AML-193 (cell line): ENCODE data around the gene WDR75.

Experiments used
- DNase-seq, 2 experiments: peaks; one replicate each; lab custom pipeline; 2025; lab: John Stamatoyannopoulos, UW

Gene WDR75

GRCh38 chr2:189500456-189501160, 59.3 kb downstream of the WDR75 start:
- no peak for DNase-seq

- DNase-seq = no peak
These were observed 60.2 kb downstream of the WDR75 start for GRCh38 chr2:189501487-189501886.

GRCh38 chr2:189502714-189503113, 61.4 kb downstream of the WDR75 start:
- no peak for DNase-seq

- DNase-seq = no peak
These were observed 63.0 kb downstream of the WDR75 start for GRCh38 chr2:189504238-189504637.

GRCh38 chr2:189505492-189505891, 64.2 kb downstream of the WDR75 start:
- no peak for DNase-seq

GRCh38 chr2:189506514-189506976, 65.3 kb downstream of the WDR75 start:
- DNase-seq = no peak

DNA sequence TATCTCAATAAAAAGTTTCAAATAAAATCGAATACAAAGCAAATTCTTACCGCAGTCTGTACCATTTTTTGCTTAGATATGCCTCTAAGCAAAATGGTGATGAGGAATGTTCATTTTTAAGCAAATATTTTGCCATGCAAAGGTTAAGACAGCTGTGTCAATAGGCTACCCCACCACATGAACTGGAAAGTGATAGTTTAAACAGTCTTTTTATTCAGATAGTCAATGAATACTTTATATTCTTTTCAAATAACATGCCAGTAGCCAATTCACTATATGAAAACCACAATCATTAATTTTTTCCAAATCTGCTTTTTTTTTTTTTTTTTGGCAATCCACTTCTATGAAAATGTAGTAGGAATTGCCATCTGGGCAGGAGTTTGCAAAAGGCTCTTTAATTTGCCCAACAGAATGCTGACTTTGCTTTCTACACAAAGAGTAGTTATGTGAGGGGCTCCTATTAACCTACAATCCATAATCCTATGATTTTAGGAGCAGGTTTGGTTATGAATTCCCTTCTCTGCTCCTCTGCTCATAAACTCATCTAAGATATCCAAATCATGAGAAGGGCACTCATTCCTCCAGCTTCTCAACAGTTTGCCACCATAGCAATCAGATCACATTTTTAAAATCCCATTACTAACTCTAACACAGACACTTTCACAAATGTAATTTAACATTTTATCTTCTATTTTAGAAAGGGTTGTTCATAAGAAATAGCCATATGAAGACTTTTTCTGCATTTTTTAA, 70.1 kb downstream of the WDR75 start:
- no peak for DNase-seq

DNA sequence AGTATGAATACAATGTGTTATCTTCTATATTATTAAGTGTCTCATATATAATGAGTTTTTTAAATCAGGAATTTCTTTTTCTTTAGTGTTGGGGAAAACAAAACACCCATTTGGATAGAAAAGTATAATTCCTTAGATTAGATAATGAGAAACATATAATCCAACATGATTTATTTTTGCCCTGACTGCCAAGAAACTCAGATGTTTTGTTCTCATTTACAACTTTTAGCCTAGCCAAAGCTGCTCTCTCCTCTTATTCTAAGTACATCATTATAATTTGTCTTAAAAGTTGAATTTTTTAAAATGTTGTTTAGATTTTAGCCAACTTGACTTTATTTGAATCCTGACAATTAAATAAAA, 70.7 kb downstream of the WDR75 start:
- no peak for DNase-seq

- no peak for DNase-seq
These were observed 71.6 kb downstream of the WDR75 start for GRCh38 chr2:189512879-189513278.

GRCh38 chr2:189514104-189514503, 72.8 kb downstream of the WDR75 start:
- no peak for DNase-seq

DNA sequence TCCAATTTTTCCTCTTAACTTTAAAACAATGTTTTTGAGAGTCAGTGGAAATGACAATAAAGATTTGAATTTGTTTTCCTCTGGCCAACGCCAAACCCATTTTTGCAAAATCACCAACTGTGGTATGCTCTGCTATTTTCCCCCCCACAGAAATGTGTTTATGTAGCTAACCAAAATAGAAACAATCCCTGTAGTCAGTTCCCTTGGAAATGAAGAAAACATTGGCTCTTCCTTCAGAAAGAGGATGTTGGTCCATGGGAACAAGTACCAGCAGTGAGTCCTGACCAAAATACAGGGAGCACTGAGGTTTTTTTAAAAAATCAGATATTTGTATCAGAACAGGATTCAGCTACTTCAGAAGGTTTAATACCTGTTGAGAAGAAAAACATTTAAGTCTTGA, 74.0 kb downstream of the WDR75 start:
- DNase-seq = no peak

- DNase-seq = peak; percentile 34 to 49
These were observed 75.3 kb downstream of the WDR75 start for GRCh38 chr2:189516546-189516945.

GRCh38 chr2:189517847-189518535, 76.7 kb downstream of the WDR75 start:
- no peak for DNase-seq

DNA sequence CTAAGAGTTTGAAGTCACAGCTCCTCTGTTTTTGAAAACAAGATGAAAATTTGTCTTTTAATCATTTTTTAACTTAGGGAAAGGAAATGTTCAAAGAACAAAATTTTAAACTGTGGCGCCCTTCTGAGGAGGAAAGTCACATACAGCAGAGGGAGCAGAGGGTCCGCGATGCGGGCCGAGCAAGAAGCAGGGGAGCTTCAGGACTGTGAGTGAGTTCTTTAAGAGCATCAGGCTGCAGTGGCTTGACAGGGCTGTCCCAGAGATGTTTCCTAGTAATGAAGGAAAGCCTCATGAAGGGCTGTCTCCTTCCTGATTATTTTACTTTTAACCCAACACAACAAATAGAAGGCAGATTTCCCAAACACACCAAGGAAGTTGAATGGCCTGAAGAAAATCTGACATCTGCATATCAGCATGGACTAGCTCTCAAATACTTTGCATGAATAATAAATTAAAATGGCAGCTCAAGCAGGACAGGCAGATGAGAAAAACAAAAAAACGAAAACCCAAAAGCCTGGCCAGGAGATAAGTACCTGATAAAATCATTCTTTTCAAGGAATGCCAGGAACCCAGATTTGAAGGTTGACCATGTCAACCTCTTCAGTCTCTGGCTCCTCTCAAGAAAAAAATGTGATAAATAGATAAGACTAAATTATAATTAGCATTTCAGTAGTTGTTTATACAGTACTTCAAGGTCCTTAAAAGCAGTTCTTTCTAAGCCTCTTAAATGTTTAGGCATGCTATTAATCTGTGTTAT, 78.5 kb downstream of the WDR75 start:
- DNase-seq = no peak

- no peak for DNase-seq
These were observed 80.6 kb downstream of the WDR75 start for GRCh38 chr2:189521699-189522434.

DNA sequence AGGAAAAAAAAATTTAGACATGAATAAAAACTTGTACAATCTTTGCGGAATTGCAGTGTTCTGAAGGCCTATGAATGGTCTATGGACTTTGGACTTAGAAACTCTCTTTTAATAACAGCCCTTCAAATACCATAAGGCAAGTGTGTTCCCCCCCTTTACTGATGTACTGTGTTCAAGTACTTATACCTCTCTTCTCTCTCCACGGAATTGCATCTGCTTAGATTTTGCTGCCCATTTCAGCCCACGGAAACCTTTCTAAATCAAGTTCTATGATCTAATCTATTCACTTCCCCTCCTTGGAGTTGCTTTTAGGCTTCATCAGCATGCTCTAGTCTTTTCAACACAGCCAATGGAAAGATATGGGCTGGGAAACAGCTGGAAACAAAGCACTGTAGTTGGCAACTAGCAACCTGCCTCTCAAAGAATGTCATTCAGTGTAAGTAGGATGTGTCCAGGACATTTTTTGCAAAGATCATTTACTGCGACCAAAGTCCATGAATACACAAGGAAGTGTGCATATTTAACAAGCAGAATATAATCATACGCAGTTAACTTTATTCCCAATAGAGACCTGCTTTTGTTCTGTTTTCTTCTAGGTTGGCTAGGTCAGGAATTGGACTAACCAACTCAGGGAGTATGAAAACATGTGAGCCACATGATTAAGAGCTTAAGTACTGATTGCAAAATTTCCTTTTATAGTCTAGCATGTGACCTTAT, 81.3 kb downstream of the WDR75 start:
- DNase-seq = no peak

DNA sequence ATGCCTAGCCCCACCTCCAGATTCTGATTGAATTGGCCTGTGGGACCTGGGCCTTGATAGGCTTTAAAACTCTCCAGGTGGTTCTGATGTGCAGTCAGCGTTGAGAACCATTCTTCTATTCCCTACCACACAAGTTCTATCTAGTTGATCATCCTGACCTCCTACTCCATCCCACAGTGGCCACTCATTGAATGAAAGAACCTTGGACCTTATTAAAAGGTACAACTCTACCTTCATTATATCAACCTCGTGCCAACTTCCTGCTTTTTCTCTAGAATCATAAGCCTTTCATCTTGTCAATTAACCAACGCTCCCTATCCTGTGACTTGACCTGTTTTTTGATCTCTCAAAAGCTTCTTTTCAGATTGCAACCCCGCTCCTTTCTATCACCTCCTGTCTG, 83.5 kb downstream of the WDR75 start:
- no peak for DNase-seq
